ENCODE measurements around the gene UQCRQ. TPM values are rescaled to one million over a fixed set of nuclear protein-coding genes. Genes with fewer than 3 reads are reported as not detected.
A peak's percentile ranks its signal among the peaks of the same experiment; 100 is the strongest.

Gene UQCRQ
- total and polyA plus RNA-seq, 2 of the 13 experiments (the other 11 are each of a cell fraction or from before 2014, with no cell fraction given): 257 to 575 TPM

DNA sequence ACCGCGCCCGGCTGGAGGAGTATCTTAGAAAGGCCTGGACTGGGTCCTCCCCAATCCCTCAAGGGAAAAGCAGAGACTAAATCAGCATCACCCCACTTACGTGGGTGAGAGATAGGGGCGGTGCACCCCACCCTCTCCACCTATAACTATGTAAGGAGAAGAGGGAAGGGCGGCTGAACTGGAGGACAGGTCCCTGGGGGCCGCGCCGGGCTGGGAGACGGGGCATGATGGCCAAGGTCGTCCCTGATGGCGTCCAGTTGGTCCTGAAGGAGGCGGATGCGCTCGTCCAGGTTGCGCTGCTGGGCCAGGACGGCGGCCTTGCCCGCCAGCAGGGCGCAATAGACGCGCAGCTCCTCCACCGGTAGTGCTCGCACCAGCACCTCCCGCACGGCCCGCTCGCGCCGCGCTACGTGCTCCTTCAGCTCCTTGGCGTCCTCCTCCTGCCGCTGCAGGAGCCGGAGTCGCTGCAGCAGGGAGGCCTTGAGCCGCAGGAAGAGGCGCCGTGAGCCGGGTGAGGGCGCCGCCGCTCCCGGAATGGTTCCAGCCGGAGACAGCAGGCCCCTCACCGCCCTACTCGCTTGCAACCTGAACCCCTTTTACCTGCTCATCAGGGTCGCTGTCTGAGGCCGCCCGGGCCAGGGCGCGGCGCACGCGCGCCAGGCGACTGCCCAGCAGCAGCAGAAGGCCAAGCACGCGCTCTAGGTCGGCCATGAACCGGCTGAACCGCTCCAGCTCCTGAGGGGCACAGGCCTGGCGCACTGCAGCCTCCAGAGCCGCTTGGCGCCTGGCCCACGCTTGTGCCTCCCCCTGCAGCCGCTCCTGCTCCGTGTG lies 43.6 kb upstream of the UQCRQ start (continued):
- TF ChIP-seq ZBTB33 (CRISPR knock-in tag; IDR thresholded peaks at IDR 0.05): peak; percentile 73
- TF ChIP-seq RARG (CRISPR knock-in tag; IDR thresholded peaks at IDR 0.05; ENCODE audit: low read depth): no peak
- no peak for TF ChIP-seq ZC3H4 (CRISPR knock-in tag; IDR thresholded peaks at IDR 0.05; ENCODE audit: borderline replicate concordance)
- no peak for TF ChIP-seq JDP2 (CRISPR knock-in tag; IDR thresholded peaks at IDR 0.05; ENCODE audit: borderline replicate concordance)
- TF ChIP-seq, protein P1, sequence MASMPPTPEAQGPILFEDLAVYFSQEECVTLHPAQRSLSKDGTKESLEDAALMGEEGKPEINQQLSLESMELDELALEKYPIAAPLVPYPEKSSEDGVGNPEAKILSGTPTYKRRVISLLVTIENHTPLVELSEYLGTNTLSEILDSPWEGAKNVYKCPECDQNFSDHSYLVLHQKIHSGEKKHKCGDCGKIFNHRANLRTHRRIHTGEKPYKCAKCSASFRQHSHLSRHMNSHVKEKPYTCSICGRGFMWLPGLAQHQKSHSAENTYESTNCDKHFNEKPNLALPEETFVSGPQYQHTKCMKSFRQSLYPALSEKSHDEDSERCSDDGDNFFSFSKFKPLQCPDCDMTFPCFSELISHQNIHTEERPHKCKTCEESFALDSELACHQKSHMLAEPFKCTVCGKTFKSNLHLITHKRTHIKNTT (CRISPR knock-in tag; IDR thresholded peaks at IDR 0.05): no peak
- TF ChIP-seq POLR2G (IDR thresholded peaks at IDR 0.05; ENCODE audit: low read depth, low read length): 0 out of 2 replicates have a peak, but pooled peaks have one; percentile 25
- TF ChIP-seq GABPA (IDR thresholded peaks at IDR 0.05; ENCODE audit: low read depth, low read length): no peak
- no peak for TF ChIP-seq GABPA (CRISPR knock-in tag; IDR thresholded peaks at IDR 0.05; ENCODE audit: low read depth)
- TF ChIP-seq SCMH1 (CRISPR knock-in tag; IDR thresholded peaks at IDR 0.05; ENCODE audit: borderline replicate concordance): no peak
- no peak for TF ChIP-seq ZNF546 (CRISPR knock-in tag; conservative IDR thresholded peaks at IDR 0.05)
